Naive B cell (primary cell): ENCODE data around the gene MT1M. TPM values are rescaled to one million over a fixed set of nuclear protein-coding genes. Genes with fewer than 3 reads are reported as not detected.

Experiments
- ATAC-seq, 2 donors: fragments of 150-1000 bp; cut with Tn5 transposase; 2 replicates each; pipeline ENCODE4 v1.10.0; 2021; ENCODE audit warnings: low read depth in 2 of 2, mild to moderate bottlenecking in 2 of 2, moderate library complexity in 2 of 2
- DNase-seq: peaks from one replicate; pipeline ENCODE4 v3.0.0; 2022
- H3K27ac Mint-ChIP-seq, 6 donors: one replicate each; pipeline ENCODE4 v1.8.0; 2020 to 2022; ENCODE audit warnings: mild to moderate bottlenecking in 6 of 6, mixed read lengths in 6 of 6, moderate library complexity in 5 of 6, inconsistent platforms in 2 of 6
- H3K27me3 Mint-ChIP-seq, 3 donors: one replicate each; pipeline ENCODE4 v1.8.0; 2021 to 2022; ENCODE audit warnings: mixed read lengths in 3 of 3, mild to moderate bottlenecking in 1 of 3
- H3K36me3 Mint-ChIP-seq, 2 donors: one replicate each; pipeline ENCODE4 v1.8.0; 2020 to 2022; ENCODE audit warnings: mixed read lengths in 2 of 2, inconsistent platforms in 1 of 2, mild to moderate bottlenecking in 1 of 2
- H3K4me1 Mint-ChIP-seq, 3 donors: one replicate each; pipeline ENCODE4 v1.8.0; 2020 to 2022; ENCODE audit warnings: mixed read lengths in 3 of 3, inconsistent platforms in 1 of 3, mild to moderate bottlenecking in 1 of 3, moderate library complexity in 1 of 3
- H3K4me3 Mint-ChIP-seq, 8 donors: one replicate each; pipeline ENCODE4 v1.8.0; 2020 to 2022; ENCODE audit warnings: mild to moderate bottlenecking in 8 of 8, mixed read lengths in 8 of 8, moderate library complexity in 8 of 8, inconsistent platforms in 2 of 8
- H3K9me3 Mint-ChIP-seq, 7 donors: one replicate each; pipeline ENCODE4 v1.8.0; 2020 to 2022; ENCODE audit warnings: mixed read lengths in 7 of 7, mild to moderate bottlenecking in 5 of 7, inconsistent platforms in 2 of 7, moderate library complexity in 1 of 7
- polyA plus RNA-seq, 6 donors: library from polyadenylated mRNA; unstranded; fragments of 300-500 nt; fragmentation: Illumina TruSeq; gene quantifications; one replicate each; pipeline ENCODE4 v1.2.3, GENCODE V29; 2021; ENCODE audit warnings: low read depth in 6 of 6

The MT1M gene
- polyA plus RNA-seq, 6 donors from 2014 or later = not detected

DNA sequence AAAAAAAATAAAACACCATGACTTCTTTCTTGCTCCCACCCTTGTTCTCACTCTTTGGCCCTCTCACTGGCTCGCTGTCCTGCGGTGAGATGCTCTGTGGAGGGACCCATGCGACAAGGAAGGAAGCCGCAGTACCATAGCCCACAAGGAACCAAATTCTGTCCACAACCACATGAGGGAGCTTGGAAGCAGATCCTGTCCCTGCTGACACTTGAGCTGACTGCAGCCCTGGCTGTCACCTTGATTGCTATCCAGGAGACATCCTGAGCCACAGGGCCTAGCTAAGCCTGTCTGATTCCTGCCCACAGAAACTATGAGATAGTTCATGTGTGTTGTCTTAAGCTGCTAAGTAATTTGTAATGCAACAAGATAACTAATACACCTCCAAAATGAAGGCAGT is 28.9 kb upstream of the MT1M start:
- Mint-ChIP-seq H3K4me3 (no peak overlapping the region), H3K9me3 (peaks cover 0 to 3% (median 0%) of the 10 kb centered on the region in 7 donors), H3K27me3 (peaks cover 15 to 34% (median 24%) of the 10 kb centered on the region in 3 donors), H3K27ac (no peak overlapping the region), H3K36me3 (no peaks in the 10 kb centered on the region), H3K4me1 (peaks cover 13 to 23% (median 16%) of the 10 kb centered on the region in 3 donors)
- DNase-seq (no peak), ATAC-seq (no peak)

DNA sequence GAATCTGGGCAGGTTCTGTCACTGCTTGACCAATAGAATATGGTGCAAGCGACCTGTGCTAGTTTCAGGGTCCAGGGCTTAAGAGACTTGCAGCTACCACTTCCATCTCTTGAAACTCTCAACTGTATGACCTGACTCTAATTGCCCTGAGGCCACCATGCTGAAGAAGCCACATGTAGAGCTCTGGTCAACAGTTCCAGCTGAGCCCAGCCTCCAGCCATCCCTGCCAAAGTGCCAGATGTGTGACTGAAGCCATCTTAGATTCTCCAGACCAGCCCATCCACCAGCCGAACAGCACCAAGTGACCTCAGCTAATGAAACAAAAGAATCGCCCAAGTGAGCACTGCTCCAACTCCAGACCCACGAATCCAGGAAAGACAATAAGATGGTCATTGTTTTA is 27.5 kb upstream of the MT1M start:
- Mint-ChIP-seq H3K4me3 (no peak overlapping the region), H3K27ac (no peak overlapping the region)

DNA sequence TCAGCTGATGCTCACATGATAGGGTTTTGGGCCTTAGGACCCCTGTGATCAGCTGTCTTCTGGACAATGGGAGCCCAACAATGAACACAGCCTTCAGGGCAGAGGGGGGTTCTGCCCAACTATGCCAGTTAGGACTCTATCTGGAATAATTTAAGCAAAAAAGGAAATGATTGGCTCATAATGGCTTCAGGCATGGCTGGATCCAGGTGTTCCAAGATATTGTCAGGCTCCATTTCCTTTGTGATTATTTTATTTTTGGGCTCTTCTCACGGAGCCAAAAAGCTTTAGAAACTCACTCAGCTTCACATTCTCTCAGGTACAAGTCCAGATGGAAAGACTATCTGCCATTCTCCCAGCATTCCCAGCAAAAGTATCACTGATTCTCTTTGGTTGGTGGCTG is 27.0 kb upstream of the MT1M start:
- no peak overlapping the region for H3K27ac Mint-ChIP-seq

More for the DNA sequence above, 27.5 kb upstream of the MT1M start:
- H3K27me3 Mint-ChIP-seq = peaks cover 15 to 30% (median 22%) of the 10 kb centered on the region in 3 donors
- DNase-seq = no peak
- no peaks in the 10 kb centered on the region for H3K36me3 Mint-ChIP-seq
- H3K4me1 Mint-ChIP-seq = peaks cover 24 to 36% (median 30%) of the 10 kb centered on the region in 3 donors
- no peak for ATAC-seq
- H3K9me3 Mint-ChIP-seq = peaks cover 0 to 3% (median 0%) of the 10 kb centered on the region in 7 donors

DNA sequence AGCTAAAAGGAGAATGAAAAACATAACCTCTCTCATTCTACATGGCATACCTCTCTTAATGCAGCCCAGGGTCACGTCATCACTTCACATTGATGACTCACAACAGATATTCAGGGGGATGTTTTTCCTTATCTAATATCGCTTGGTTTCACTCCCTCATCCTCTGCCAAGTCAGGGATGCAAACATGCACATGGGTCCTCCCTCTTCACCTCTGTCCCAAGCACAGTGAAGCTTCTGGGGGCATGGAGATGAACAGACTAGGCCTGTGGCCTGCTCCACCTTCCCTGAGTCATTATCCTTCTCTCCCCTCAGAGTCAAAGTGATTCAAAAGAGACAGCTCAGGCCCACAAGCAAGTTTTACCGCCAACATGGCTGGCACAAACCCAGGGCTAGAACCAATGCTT is 26.4 kb upstream of the MT1M start:
- peak overlapping the region in 2 of 6 donors; percentile 65 to 70 for H3K27ac Mint-ChIP-seq
- H3K4me3 Mint-ChIP-seq = no peak overlapping the region

More for the DNA sequence above, 27.0 kb upstream of the MT1M start:
- peaks cover 0 to 3% (median 0%) of the 10 kb centered on the region in 7 donors for H3K9me3 Mint-ChIP-seq
- H3K4me1 Mint-ChIP-seq = peaks cover 26 to 38% (median 35%) of the 10 kb centered on the region in 3 donors
- DNase-seq (no peak), ATAC-seq (no peak)
- no peak overlapping the region for H3K4me3 Mint-ChIP-seq
- peaks cover 10 to 25% (median 17%) of the 10 kb centered on the region in 3 donors for H3K27me3 Mint-ChIP-seq
- H3K36me3 Mint-ChIP-seq = no peaks in the 10 kb centered on the region

DNA sequence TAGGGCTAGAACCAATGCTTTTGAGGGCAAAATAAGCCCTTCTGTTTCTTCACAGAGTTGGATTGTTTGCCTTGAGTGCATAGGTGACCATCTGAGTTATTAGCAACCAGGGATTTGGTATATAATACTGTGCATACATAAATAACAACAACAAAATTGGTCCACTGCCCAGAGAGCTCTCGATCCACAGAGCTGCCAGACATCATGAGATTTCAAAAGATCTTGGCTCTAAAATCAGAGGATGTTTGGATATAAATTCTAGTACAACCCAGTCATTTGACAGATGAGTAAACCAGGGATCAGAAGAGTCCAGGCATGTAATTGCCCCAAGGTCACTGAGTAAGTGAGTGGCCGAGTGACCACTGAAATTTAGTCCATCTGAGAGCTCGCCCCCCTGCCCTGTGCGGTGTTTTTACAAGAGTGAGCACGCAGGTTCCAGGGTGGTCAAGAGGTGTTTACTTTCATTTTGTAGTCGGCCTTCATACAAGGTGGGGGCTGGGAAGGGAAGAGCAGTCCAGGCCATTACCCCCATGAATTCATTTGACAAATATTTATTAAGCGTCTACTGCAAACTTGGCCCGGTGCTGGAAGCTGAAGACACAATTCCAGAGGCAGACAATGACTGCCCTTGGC is 25.9 kb upstream of the MT1M start:
- no peaks in the 10 kb centered on the region for H3K36me3 Mint-ChIP-seq
- ATAC-seq = no peak
- H3K27ac Mint-ChIP-seq = peak overlapping the region in 3 of 6 donors; percentile 22 to 70 (median 65)
- H3K4me1 Mint-ChIP-seq = peaks cover 33 to 46% (median 43%) of the 10 kb centered on the region in 3 donors
- peak overlapping the region in 5 of 8 donors; percentile 8 to 68 (median 28) for H3K4me3 Mint-ChIP-seq
- no peak for DNase-seq
- peaks cover 0 to 3% (median 0%) of the 10 kb centered on the region in 7 donors for H3K9me3 Mint-ChIP-seq
- H3K27me3 Mint-ChIP-seq = peaks cover 7 to 14% (median 8%) of the 10 kb centered on the region in 3 donors

More for the DNA sequence above, 26.4 kb upstream of the MT1M start:
- no peak for DNase-seq
- Mint-ChIP-seq H3K36me3 (no peaks in the 10 kb centered on the region), H3K9me3 (peaks cover 0 to 3% (median 0%) of the 10 kb centered on the region in 7 donors), H3K4me1 (peaks cover 30 to 41% (median 40%) of the 10 kb centered on the region in 3 donors), H3K27me3 (peaks cover 8 to 19% (median 11%) of the 10 kb centered on the region in 3 donors)
- ATAC-seq = no peak

DNA sequence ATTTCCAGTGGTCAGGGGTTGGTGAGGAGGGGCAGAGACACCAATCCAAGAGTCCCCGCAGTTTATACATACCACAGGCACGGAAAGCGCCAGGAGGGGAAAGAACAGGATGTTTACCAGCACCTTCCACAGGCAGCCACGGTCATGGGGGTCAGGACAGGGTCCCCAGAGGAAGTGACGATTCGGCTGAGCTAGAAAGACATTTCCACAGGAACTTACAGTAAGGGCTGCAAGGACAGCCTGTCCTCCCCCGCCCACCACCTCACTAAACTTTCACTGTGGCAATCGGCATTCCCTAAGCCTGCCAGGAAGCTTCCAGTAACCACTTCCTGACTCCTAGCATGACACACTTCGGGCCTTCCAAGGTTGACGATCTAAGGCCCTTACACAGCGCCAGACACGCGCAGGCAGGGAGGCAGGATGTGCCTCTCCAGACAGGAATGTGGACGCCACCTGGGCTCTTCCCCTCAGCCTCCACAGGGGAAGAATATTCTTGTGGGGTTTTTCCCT is 25.3 kb upstream of the MT1M start:
- H3K4me1 Mint-ChIP-seq = peaks cover 33 to 46% (median 43%) of the 10 kb centered on the region in 3 donors

DNA sequence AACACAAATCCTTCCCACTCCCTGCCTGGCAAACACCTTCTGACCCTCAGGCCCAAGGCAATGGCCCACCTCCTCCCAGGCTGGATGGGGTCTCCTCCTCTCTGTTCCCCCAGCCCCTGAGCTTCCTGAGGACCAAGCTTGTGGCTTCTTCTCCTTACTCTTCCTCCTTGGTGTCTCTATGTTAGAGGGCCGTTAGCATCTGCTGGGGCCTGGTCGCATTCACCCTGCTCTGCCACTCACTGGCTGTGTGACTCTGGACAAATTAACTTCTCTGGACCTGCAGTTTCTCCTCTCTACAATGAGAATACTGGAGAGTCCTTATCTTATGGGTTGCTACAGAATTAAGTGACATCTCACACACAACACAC is 24.8 kb upstream of the MT1M start:
- Mint-ChIP-seq H3K9me3 (peaks cover 0 to 3% (median 0%) of the 10 kb centered on the region in 7 donors), H3K27ac (peak overlapping the region in 3 of 6 donors; percentile 23 to 96 (median 35)), H3K4me1 (peaks cover 33 to 46% (median 43%) of the 10 kb centered on the region in 3 donors), H3K27me3 (peaks cover 0 to 8% (median 5%) of the 10 kb centered on the region in 3 donors), H3K36me3 (no peaks in the 10 kb centered on the region), H3K4me3 (peak overlapping the region; percentile 30 to 92 (median 86))
- ATAC-seq = no peak
- DNase-seq = no peak

More for the DNA sequence above, 25.3 kb upstream of the MT1M start:
- DNase-seq = no peak
- no peak for ATAC-seq
- peak overlapping the region in 6 of 8 donors; percentile 22 to 92 (median 76) for H3K4me3 Mint-ChIP-seq
- peaks cover under 1 to 8% (median 8%) of the 10 kb centered on the region in 3 donors for H3K27me3 Mint-ChIP-seq
- peak overlapping the region in 2 of 6 donors; percentile 23 to 65 for H3K27ac Mint-ChIP-seq
- peaks cover 0 to 3% (median 0%) of the 10 kb centered on the region in 7 donors for H3K9me3 Mint-ChIP-seq
- H3K36me3 Mint-ChIP-seq = no peaks in the 10 kb centered on the region

DNA sequence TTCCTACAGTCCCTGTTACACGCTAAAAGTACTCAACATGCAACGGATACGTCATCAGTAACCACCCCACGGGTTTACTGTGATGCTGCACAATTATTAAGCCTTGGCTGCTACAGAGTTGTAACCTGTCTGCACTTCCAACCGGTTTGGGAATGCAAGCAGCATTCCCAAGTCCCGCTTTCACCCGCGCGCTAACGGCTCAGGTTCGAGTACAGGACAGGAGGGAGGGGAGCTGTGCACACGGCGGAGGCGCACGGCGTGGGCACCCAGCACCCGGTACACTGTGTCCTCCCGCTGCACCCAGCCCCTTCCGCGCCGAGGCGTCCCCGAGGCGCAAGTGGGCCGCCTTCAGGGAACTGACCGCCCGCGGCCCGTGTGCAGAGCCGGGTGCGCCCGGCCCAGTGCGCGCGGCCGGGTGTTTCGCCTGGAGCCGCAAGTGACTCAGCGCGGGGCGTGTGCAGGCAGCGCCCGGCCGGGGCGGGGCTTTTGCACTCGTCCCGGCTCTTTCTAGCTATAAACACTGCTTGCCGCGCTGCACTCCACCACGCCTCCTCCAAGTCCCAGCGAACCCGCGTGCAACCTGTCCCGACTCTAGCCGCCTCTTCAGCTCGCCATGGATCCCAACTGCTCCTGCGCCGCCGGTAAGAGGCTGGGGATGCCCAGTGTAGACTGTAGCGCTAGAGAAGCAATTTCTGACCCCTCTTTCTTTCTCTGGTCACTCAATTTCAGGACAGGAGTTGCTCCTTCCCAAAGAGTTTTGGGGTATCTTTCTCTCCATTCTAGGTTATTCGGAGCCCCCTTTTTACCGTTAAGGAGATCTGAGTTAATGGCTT is 24.2 kb upstream of the MT1M start, which contains the start of gene MT2A:
TSS of gene MT2A (plus strand) at position 542 of the 833 bp plus-strand sequence. CDS start at position 614, 72 bp downstream.
- Mint-ChIP-seq H3K9me3 (peaks cover 0 to 3% (median 0%) of the 10 kb centered on the region in 7 donors), H3K4me3 (peak within 1 kb of the TSS; percentile 86 to 100 (median 94)), H3K36me3 (no peaks in the 10 kb centered on the region), H3K4me1 (peaks cover 33 to 46% (median 43%) of the 10 kb centered on the region in 3 donors), H3K27me3 (peaks cover 0 to 8% (median 5%) of the 10 kb centered on the region in 3 donors), H3K27ac (peak within 1 kb of the TSS; percentile 35 to 96 (median 78))
- ATAC-seq (peak; percentile 82 to 86), DNase-seq (peak; percentile 70)

DNA sequence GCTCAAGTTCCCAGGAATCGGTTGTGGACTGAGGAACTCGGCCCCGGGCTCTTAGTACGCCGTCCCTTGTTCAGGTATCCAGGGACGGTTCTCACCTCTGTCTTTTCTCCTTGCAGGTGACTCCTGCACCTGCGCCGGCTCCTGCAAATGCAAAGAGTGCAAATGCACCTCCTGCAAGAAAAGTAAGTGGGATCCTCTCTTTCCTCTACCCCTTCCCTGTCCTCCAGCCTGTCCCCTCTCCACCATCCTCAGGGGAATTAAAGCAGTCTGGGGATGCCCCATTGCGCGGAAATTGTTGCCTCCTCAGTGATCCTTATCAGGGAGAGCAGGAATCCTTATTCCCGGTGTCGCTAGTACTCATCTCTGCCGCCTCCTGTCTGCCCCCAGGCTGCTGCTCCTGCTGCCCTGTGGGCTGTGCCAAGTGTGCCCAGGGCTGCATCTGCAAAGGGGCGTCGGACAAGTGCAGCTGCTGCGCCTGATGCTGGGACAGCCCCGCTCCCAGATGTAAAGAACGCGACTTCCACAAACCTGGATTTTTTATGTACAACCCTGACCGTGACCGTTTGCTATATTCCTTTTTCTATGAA is 23.5 kb upstream of the MT1M start:
- Mint-ChIP-seq H3K4me1 (peaks cover 33 to 46% (median 43%) of the 10 kb centered on the region in 3 donors), H3K36me3 (no peaks in the 10 kb centered on the region), H3K27me3 (peaks cover 0 to 4% (median 0%) of the 10 kb centered on the region in 3 donors), H3K4me3 (peak overlapping the region; percentile 86 to 100 (median 94)), H3K27ac (peak overlapping the region in 4 of 6 donors; percentile 66 to 85 (median 74)), H3K9me3 (peaks cover 0 to 3% (median 0%) of the 10 kb centered on the region in 7 donors)
- no peak for DNase-seq
- no peak for ATAC-seq

DNA sequence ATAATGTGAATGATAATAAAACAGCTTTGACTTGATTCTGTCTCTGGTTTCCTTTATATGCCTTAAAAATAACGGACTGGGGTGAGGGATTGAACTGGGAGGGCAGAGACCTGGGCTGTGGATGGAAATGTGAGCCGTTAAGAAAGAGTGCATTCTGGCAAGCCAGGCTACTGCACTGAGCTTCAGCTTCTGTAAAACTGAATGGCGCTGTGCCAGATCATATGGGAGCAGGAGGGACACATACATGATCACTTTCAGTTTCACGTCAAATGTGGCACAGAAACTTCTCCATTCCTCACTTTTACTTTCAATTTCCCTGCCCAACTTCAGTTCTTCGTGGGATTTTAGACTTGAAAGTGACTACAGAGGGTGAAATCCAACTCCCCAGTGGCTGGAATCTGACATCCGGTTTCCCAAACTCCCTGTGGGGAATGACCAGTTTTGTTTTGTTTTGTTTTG is 23.0 kb upstream of the MT1M start:
- peaks cover 0 to 3% (median 0%) of the 10 kb centered on the region in 7 donors for H3K9me3 Mint-ChIP-seq
- peaks cover 0 to 4% (median 0%) of the 10 kb centered on the region in 3 donors for H3K27me3 Mint-ChIP-seq
- peaks cover 33 to 46% (median 43%) of the 10 kb centered on the region in 3 donors for H3K4me1 Mint-ChIP-seq

DNA sequence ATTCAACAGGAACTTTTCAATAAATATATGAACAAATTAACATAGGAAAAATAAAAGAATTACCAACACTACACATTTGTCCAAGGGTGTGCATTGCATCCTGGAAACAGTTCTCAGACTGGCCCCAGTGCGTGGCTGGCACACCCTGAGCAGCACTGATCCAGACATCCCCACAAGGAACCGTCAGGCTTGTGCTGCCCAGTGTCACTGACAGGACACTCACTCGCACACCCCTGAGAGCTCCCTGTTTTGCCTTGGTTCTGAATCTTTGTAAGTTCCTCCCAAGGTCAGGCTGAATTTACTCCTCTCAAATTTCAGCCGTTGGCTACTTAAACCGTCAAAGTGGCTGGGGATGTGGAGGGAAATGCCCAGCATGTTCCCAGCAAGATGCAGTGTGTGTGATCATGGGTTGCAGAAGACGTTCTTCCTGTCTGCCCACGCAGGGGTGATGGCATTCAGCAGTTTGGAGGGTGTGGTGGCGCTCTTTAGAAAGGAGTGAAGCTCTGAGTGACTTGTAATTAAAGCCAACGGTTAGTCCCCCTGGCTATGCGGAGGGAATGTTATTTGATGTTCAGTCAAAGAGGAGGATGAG is 22.3 kb upstream of the MT1M start:
- H3K36me3 Mint-ChIP-seq = no peaks in the 10 kb centered on the region
- peak; percentile 11 to 12 for ATAC-seq
- DNase-seq = peak; percentile 15
- peak overlapping the region; percentile 73 to 96 (median 84) for H3K27ac Mint-ChIP-seq
- peaks cover 33 to 46% (median 43%) of the 10 kb centered on the region in 3 donors for H3K4me1 Mint-ChIP-seq
- H3K27me3 Mint-ChIP-seq = peaks cover 0 to 4% (median 0%) of the 10 kb centered on the region in 3 donors
- peaks cover 0 to 3% (median 0%) of the 10 kb centered on the region in 7 donors for H3K9me3 Mint-ChIP-seq
- peak overlapping the region; percentile 86 to 100 (median 94) for H3K4me3 Mint-ChIP-seq

More for the DNA sequence above, 23.0 kb upstream of the MT1M start:
- Mint-ChIP-seq H3K4me3 (peak overlapping the region; percentile 86 to 100 (median 94)), H3K36me3 (no peaks in the 10 kb centered on the region), H3K27ac (peak overlapping the region in 5 of 6 donors; percentile 73 to 85 (median 82))
- DNase-seq (peak; percentile 80), ATAC-seq (peak; percentile 82 to 84)

DNA sequence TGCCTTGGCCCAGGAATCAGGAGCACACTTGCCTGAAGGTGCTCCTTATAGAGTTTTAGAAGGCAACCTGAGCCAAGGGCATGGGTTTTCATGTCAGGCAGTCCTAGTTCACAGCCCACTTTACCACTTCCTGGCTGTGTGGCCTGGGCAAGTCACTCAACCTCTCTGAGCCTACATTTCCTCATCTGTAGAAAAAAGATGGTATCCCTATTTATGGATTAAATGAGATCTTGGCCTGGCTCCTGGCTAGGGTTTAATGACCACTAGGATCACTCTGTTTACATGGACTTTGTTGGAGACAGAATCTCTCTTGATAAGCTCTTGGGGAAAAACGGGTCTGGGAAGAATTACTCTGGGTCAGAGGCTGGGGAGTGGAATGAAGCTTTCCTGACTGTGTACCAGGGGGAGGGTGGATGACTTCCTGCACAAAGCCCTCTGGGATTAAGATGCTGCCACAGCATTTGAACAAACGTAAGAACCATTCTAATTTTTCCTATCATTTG is 21.8 kb upstream of the MT1M start:
- Mint-ChIP-seq H3K4me1 (peaks cover 33 to 46% (median 43%) of the 10 kb centered on the region in 3 donors), H3K27me3 (peaks cover 0 to 4% (median 0%) of the 10 kb centered on the region in 3 donors), H3K36me3 (no peaks in the 10 kb centered on the region), H3K27ac (peak overlapping the region in 3 of 6 donors; percentile 75 to 96 (median 89)), H3K9me3 (peaks cover 0 to 2% (median 0%) of the 10 kb centered on the region in 7 donors), H3K4me3 (peak overlapping the region; percentile 47 to 96 (median 82))
- DNase-seq (no peak), ATAC-seq (no peak)
